Activated CD4-positive, alpha-beta T cell treated with anti-CD3 and anti-CD28 coated beads, Interleukin-2, Interleukin-4, amounts not matched to agents 100 ng/mL and 50 ng/mL, durations not matched to agents 16 hours and 8 hours (primary cell): ENCODE measurements around the gene TBC1D30.
A peak's percentile ranks its signal among the peaks of the same experiment; 100 is the strongest.
"Not testable (repeated sequence)": the region's sequence is repeated elsewhere in the genome, so short reads cannot be mapped to it uniquely, and the experiment has no call there.

ENCODE experiments used
- DNase-seq: peaks from one replicate; pipeline ENCODE4 v3.0.0-alpha.2; 2020; ENCODE audit warnings: low spot score

The TBC1D30 gene

GRCh38 chr12:64806173-64806572 lies 18.3 kb upstream of the TBC1D30 start:
- no peak for DNase-seq

DNA sequence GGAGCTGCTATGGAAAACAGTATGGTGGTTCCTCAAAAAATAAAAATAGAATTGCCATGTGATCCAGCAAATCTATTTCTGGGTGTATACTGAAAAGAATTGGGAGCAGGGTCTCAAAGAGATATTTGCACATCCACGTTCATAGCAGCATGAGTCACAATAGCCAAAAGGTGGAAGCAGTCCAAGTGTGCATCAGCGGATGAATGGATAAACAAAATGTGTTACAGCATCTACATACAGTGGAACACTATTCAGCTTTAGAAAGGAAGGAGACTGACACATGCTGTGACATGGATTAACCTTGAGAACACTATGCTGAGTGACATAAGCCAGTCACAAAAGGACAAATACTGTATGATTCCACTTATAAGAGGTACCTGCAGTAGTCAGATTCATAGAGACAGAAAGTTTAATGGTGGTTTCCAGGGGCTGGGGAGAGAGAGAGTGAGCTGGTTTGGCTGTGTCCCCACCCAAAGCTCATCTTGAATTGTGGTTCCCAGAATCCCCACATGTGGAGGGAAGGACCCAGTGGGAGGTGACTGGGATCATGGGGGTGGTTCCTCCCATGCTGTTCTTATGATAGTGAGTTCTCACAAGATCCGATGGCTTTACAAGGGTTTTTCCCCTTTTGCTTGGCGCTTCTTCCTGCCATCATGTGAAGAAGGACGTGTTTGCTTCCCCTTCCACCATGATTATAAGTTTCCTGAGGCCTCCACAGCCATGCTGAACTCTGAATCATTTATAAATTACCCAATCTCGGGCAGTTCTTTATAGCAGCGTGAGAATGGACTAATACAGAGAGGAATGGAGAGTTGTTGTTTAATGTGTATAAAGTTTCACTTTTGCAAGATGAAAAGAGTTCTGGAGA lies 17.6 kb upstream of the TBC1D30 start:
- no peak for DNase-seq

DNA sequence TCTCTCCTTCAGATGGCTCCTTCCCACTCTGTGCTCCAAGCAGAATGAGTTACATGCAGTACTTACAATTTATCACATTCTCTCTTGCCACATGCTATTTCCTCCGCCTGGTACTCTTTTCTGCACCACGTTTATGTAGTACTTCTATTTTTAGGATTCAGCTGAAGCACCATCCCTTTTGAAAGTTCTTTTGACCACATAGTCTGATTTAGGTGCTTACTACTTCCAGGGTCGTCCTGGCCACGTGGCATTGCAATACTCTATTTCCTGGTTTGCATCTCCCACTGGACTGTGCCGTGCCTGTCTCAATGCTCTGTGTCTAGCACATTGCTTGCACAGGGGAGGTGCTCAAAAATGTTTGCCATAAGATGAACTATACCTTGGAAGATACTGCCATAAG lies 16.3 kb upstream of the TBC1D30 start:
- no peak for DNase-seq

GRCh38 chr12:64810831-64811230 lies 13.6 kb upstream of the TBC1D30 start:
- no peak for DNase-seq

DNA sequence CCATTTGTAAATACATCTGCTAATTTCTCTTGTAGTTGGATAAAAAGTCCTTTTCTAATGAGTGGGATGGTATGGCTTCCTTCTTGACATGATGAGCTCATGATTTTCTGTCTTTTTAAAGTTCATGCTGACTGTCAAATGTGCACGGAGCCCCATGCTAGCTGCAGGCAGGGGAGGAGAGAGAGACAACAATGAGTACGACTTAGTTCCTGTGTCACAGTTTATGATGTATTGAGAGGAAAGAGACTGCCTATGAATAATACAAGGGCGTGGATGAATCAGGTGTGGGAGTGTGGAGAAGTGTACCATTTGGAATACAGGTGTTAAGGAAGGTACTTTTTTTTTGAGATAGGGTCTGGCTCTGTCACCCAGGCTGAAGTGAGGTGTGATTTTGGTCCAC lies 10.7 kb upstream of the TBC1D30 start:
- no peak for DNase-seq

DNA sequence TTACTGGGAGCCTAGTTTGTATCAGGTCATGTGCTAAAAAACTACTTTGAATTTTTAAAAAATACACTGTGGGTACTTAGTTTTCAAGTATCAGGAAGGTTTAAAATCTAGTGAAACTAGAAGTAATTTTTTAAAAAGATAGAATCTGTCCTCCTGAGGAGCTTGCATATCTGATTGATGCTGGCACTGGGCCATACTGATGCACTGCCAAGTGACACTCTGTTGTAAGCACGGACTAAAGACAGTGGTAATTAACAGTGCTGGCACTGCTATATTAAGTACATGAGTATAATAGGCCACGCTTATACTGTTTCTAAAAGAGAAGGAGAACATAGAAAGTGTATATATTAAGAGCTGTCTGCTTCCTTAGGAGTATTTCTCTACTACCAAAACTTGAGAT lies 10.0 kb upstream of the TBC1D30 start:
- DNase-seq, result no peak

- no peak for DNase-seq
Measured at GRCh38 chr12:64819816-64820402, 4.5 kb upstream of the TBC1D30 start.

DNA sequence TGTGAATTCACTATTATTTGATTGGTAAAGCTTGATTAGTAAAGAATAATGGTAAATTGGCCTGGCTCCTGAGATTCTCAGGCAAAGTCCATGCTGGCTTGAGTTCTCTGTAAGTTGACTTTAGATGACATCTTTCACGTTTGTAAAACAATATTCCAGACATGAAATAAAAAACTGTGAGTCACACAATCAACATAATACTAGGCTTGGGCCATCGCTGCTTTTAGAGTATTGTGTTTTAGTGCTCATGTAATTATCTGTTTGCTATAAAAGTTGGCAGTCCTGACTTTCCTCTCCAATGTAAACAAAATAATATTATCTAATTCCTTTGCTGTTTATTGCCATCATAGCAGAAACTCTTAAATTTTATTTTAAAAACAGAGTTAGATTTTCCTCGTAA lies 3.9 kb upstream of the TBC1D30 start:
- DNase-seq, result no peak

- no peak for DNase-seq
Measured at GRCh38 chr12:64821116-64821630, 3.3 kb upstream of the TBC1D30 start.

DNA sequence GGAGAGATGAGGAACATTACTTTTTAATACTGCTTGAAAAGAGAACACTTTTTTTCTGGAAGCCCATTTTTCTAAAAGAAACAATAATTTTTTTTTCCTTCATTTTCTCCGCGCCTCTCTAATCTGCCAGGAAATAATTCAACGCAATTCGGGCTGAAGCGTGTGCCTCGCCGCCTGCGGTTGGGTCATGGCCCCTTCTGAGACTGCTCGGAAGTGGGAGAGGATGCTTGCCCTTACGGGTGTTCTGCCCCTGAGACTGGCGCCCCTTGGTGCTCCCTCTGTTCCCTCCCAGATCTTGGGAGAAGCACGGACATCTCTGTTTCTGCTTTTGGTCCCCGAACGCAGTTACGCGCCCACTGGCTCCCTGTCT lies 332 bp upstream of the TBC1D30 start:
- DNase-seq, result no peak

DNA sequence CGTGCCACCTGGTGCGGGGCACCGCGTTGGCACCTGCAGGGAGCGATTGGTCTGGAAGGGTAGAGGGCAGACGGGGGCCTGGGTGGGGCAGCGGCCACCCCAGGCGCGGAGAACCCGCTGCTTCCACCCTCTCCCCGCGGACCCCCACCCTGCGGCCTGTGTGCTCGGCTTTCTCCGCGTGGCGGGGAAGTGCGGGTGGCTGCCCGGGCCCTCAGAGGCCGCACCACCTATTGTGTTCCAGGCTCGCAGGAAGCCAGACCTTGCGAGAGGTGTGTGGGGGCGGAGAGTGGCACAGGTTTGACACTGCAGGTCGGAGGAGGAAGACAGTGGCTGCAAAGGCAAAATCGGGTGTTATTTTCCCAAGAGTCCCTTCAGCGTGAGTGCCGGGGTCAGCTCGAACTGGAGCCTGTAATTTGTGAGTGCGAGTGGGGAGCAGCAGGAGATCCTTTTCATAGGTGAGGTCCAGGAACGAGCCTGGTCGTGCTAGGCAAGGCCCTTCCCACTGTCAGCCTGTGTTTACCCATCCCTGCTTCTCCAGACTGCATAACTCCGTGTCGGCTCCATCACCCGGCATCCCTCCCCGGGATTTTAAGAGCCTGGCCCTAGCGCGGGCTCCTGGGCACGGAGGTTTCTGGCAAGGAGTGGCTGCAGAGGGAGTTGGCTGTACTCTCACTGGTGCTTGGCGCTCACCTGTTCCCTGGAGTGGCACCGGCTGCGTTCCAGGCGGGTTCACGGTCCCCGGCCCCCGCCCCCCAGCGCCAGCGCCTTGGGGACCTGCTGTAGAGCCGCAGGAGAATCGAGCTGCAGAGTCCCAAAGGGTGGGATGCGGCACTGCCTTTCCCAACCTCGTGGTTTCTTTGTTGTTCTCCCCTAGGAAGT lies 935 bp downstream of the TBC1D30 start:
- DNase-seq, result no peak

GRCh38 chr12:64826234-64826633 lies 1.8 kb downstream of the TBC1D30 start:
- peak; percentile 41 for DNase-seq

DNA sequence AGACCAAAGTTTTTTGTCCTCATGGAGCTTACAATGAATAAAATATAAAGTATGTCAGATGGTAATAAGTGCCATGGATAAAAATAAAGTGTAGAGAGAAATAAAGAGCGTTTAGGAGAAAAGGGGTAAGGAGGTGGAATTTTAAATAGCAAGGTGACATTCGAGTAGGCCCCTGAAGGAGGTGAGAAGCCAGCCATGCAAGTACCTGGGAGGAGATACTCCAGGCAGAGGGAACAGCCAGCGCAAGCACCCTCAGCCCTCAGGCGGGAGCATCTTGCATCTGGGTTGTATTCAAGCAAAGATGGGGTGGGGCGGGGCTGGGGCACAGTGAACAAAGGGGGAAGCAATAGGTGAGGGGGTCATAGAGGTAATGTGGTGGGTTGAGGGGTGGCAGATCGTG lies 4.3 kb downstream of the TBC1D30 start:
- DNase-seq, result no peak

DNA sequence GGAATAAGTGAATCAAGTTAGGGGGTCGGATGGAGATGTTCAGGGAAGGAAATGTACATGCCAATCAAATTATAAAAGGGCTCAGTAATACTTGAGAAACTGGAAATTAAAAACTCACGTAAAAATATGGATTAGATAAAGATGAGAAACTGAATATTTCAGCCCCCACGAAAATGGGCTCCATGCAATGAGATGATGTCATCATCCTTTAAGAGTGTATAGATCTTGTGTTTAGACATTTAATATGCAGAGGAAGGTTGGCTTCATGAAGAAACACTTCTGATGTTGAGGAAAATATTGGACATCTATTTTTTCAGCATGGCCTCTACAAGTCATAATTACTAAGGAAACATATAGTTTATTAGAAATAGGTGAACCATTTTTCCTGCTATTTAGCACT lies 9.5 kb downstream of the TBC1D30 start:
- no peak for DNase-seq

DNA sequence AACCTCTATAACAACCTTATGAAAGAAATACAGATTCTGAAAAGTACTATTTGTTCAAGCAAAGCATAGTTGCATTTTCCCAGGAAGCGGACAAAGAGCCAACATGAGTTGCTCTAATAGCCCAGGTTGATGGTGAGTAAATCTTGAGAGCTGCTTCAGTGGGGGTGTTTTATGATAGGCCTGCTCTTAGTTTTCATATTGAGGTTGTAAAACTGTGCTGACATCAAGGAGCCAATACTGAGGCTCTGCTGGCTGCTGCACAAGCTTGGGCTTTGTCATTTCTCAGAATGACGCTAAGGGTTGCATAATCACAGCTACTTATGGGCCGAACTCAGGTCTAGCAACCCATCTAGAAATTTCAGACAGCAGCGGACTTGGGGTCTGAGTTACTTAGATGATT lies 11.5 kb downstream of the TBC1D30 start:
- DNase-seq, result no peak

- no peak for DNase-seq
Measured at GRCh38 chr12:64836856-64837255, 12.4 kb downstream of the TBC1D30 start.

DNA sequence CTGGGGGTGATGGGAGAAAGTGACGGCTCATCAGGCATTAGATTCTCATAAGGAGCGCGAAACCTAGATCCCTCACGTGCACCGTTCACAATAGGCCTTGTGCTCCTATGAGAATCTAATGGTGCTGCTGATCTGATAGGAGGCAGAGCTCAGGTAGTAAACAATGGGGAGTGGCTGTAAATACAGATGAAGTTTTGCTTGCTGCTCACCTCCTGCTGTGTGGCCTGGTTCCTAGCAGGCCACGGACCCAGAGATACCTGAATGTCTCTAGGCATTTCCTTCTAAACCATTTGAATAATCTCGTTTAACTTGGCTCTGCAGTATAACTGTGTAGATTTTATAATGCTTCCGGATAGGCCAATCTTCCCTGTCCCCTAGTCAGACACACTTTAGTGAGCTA lies 13.0 kb downstream of the TBC1D30 start:
- DNase-seq, result no peak

- DNase-seq, result no peak
Measured at GRCh38 chr12:64840119-64840518, 15.7 kb downstream of the TBC1D30 start.

GRCh38 chr12:64840949-64841717 lies 16.7 kb downstream of the TBC1D30 start:
- no peak for DNase-seq

DNA sequence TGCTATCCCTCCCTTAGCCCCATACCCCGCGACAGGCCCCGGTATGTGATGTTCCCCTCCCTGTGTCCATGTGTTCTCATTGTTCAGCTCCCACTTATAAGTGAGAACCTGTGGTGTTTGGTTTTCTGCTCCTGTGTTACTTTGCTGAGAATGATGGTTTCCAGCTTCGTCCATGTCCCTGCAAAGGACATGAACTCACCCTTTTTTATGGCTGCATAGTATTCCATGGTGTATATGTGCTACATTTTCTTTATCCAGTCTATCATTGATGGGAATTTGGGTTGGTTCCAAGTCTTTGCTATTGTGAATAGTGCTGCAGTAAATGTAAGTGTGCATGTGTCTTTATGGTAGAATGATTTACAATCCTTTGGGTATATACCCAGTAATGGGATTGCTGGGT lies 24.0 kb downstream of the TBC1D30 start:
- DNase-seq, result not testable (repeated sequence)

DNA sequence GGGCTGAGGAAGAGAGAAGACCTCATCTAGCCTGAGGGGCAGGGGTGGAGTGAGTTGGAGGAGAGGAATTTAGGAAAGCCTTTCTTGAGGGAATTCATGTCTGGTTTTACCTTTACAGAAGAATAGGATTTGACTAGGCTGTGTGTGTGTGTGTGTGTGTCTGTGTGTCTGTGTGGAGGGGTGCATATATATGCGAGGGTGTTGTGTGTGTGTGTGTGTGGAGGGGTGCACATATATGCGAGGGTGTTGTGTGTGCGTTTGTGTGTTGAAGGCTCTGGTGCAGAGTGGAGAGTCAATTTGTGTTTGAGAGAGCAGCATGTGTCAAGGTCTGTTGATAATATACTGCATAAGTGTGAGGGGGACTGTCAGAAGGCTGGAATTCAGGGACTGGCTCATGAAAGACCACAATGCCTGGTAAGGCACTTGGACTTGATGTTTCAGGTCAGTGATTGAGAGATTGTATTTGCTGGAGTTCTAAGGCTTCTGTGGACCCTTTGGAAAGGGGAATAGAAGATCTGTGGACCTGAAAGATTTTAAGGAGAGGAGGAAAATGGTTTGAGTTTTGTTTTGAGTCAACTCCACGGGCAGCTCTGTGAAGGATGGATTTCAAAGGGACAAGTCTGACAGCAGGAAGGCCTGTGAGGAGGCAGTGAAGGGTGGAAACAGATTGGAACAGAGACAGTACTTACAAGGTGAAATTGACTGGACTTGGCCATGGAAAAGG lies 34.6 kb downstream of the TBC1D30 start:
- no peak for DNase-seq
